Activated T-helper 1 cell treated with anti-CD3 and anti-CD28 coated beads, Interleukin-12 subunit alpha, Interleukin-12 subunit beta, Interleukin-2, Interleukin-4 antibody, amounts not matched to agents 30 ng/mL and 10 ng/mL and 1 ng/mL, durations not matched to agents 14 hours and 24 hours and 36 hours (primary cell): ENCODE results near the gene COX6A1. TPM values are rescaled to one million over a fixed set of nuclear protein-coding genes. Genes with fewer than 3 reads are reported as not detected.
A peak's percentile ranks its signal among the peaks of the same experiment; 100 is the strongest.
"Not testable (repeated sequence)": the region's sequence is repeated elsewhere in the genome, so short reads cannot be mapped to it uniquely, and the experiment has no call there.

ENCODE experiments used
- DNase-seq: peaks from one replicate; pipeline ENCODE4 v3.0.0; 2021; ENCODE audit warnings: low spot score
- H3K27ac Mint-ChIP-seq: one replicate; pipeline ENCODE4 v1.8.0; 2021; ENCODE audit warnings: mild to moderate bottlenecking, mixed read lengths
- H3K27me3 Mint-ChIP-seq: one replicate; pipeline ENCODE4 v1.8.0; 2022; ENCODE audit warnings: mild to moderate bottlenecking, moderate library complexity, mixed read lengths; ENCODE audit not compliant: insufficient read depth
- H3K36me3 Mint-ChIP-seq: one replicate; pipeline ENCODE4 v1.8.0; 2021; ENCODE audit warnings: low read depth, mixed read lengths
- H3K4me1 Mint-ChIP-seq: one replicate; pipeline ENCODE4 v1.8.0; 2021; ENCODE audit warnings: low read depth, mixed read lengths
- H3K4me3 Mint-ChIP-seq: one replicate; pipeline ENCODE4 v1.8.0; 2021; ENCODE audit warnings: mild to moderate bottlenecking, moderate library complexity, mixed read lengths
- H3K9me3 Mint-ChIP-seq: one replicate; pipeline ENCODE4 v1.8.0; 2021; ENCODE audit warnings: mixed read lengths
- intact Hi-C: fragments of 100-400 bp; cut with micrococcal nuclease; formaldehyde crosslinking; loops from one replicate; pipeline ENCODE4 v1.15.1; 2024
- total RNA-seq: library from RNA; stranded (reverse); gene quantifications from 2 replicates; pipeline ENCODE4 v1.2.3, GENCODE V29; 2022

The COX6A1 gene
- total RNA-seq, 1 donor from 2014 or later: 352 TPM

- Mint-ChIP-seq H3K9me3 (no peaks in the 10 kb centered on the region), H3K36me3 (peaks cover 2% of the 10 kb centered on the region)
These were observed 37.7 kb downstream of the COX6A1 start for GRCh38 chr12:120475643-120476042.

GRCh38 chr12:120479458-120479857 lies 41.5 kb downstream of the COX6A1 start:
- peaks cover 3% of the 10 kb centered on the region for H3K27me3 Mint-ChIP-seq
- peaks cover 4% of the 10 kb centered on the region for H3K36me3 Mint-ChIP-seq
- intact Hi-C loops: no loop called here
- no peak overlapping the region for H3K4me3 Mint-ChIP-seq
- H3K4me1 Mint-ChIP-seq: peaks cover 6% of the 10 kb centered on the region
- no peak overlapping the region for H3K27ac Mint-ChIP-seq
- DNase-seq: no peak
- H3K9me3 Mint-ChIP-seq: no peaks in the 10 kb centered on the region

More at GRCh38 chr12:120475643-120476042, 37.7 kb downstream of the COX6A1 start:
- Mint-ChIP-seq H3K4me3 (no peak overlapping the region), H3K27me3 (peaks cover 5% of the 10 kb centered on the region), H3K4me1 (peaks cover 22% of the 10 kb centered on the region), H3K27ac (no peak overlapping the region)
- intact Hi-C loops: no loop called here
- no peak for DNase-seq

GRCh38 chr12:120480211-120480610 lies 42.3 kb downstream of the COX6A1 start:
- no peaks in the 10 kb centered on the region for H3K9me3 Mint-ChIP-seq
- peak overlapping the region; percentile 11 for H3K27ac Mint-ChIP-seq
- intact Hi-C loops: no loop called here
- H3K27me3 Mint-ChIP-seq: no peaks in the 10 kb centered on the region
- DNase-seq: no peak
- no peak overlapping the region for H3K4me3 Mint-ChIP-seq
- H3K36me3 Mint-ChIP-seq: peaks cover 4% of the 10 kb centered on the region
- no peaks in the 10 kb centered on the region for H3K4me1 Mint-ChIP-seq

- H3K27ac Mint-ChIP-seq: no peak overlapping the region
- intact Hi-C loops: no loop called here
- no peaks in the 10 kb centered on the region for H3K27me3 Mint-ChIP-seq
- DNase-seq: no peak
- no peaks in the 10 kb centered on the region for H3K9me3 Mint-ChIP-seq
- H3K4me3 Mint-ChIP-seq: no peak overlapping the region
- H3K4me1 Mint-ChIP-seq: no peaks in the 10 kb centered on the region
- peaks cover 4% of the 10 kb centered on the region for H3K36me3 Mint-ChIP-seq
These were observed 43.3 kb downstream of the COX6A1 start for GRCh38 chr12:120481022-120481767.

GRCh38 chr12:120483621-120484020 lies 45.7 kb downstream of the COX6A1 start:
- Mint-ChIP-seq H3K27me3 (no peaks in the 10 kb centered on the region), H3K36me3 (peaks cover 6% of the 10 kb centered on the region)

GRCh38 chr12:120485961-120486881 lies 48.3 kb downstream of the COX6A1 start:
- no peaks in the 10 kb centered on the region for H3K9me3 Mint-ChIP-seq
- intact Hi-C loops: no loop called here

More at GRCh38 chr12:120483621-120484020, 45.7 kb downstream of the COX6A1 start:
- DNase-seq: no peak
- Mint-ChIP-seq H3K4me1 (no peaks in the 10 kb centered on the region), H3K4me3 (no peak overlapping the region), H3K27ac (no peak overlapping the region), H3K9me3 (no peaks in the 10 kb centered on the region)
- intact Hi-C loops: no loop called here

GRCh38 chr12:120487552-120487951 lies 49.6 kb downstream of the COX6A1 start:
- DNase-seq, H3K27me3 Mint-ChIP-seq, H3K36me3 Mint-ChIP-seq, H3K4me3 Mint-ChIP-seq, H3K27ac Mint-ChIP-seq, intact Hi-C loops, H3K9me3 Mint-ChIP-seq, H3K4me1 Mint-ChIP-seq: not testable (repeated sequence)

More at GRCh38 chr12:120485961-120486881, 48.3 kb downstream of the COX6A1 start:
- Mint-ChIP-seq H3K4me1 (peaks cover 4% of the 10 kb centered on the region), H3K36me3 (peaks cover 6% of the 10 kb centered on the region), H3K4me3 (no peak overlapping the region), H3K27ac (no peak overlapping the region), H3K27me3 (no peaks in the 10 kb centered on the region)
- no peak for DNase-seq

GRCh38 chr12:120488057-120488640 lies 50.2 kb downstream of the COX6A1 start:
- no peak overlapping the region for H3K4me3 Mint-ChIP-seq
- no peak overlapping the region for H3K27ac Mint-ChIP-seq
- intact Hi-C loops: no loop called here
- H3K36me3 Mint-ChIP-seq: peaks cover 3% of the 10 kb centered on the region
- peaks cover 4% of the 10 kb centered on the region for H3K4me1 Mint-ChIP-seq
- H3K27me3 Mint-ChIP-seq: no peaks in the 10 kb centered on the region
- no peak for DNase-seq
- no peaks in the 10 kb centered on the region for H3K9me3 Mint-ChIP-seq

GRCh38 chr12:120489018-120489417 lies 51.1 kb downstream of the COX6A1 start:
- peaks cover 1% of the 10 kb centered on the region for H3K36me3 Mint-ChIP-seq
- DNase-seq: no peak
- H3K27me3 Mint-ChIP-seq: no peaks in the 10 kb centered on the region
- H3K27ac Mint-ChIP-seq: no peak overlapping the region
- no peaks in the 10 kb centered on the region for H3K9me3 Mint-ChIP-seq
- H3K4me1 Mint-ChIP-seq: peaks cover 4% of the 10 kb centered on the region
- no peak overlapping the region for H3K4me3 Mint-ChIP-seq
- intact Hi-C loops: no loop called here

- no peak overlapping the region for H3K27ac Mint-ChIP-seq
- no peaks in the 10 kb centered on the region for H3K9me3 Mint-ChIP-seq
- DNase-seq: no peak
- H3K4me3 Mint-ChIP-seq: no peak overlapping the region
- no peaks in the 10 kb centered on the region for H3K27me3 Mint-ChIP-seq
- intact Hi-C loops: no loop called here
- peaks cover 1% of the 10 kb centered on the region for H3K36me3 Mint-ChIP-seq
- peaks cover 12% of the 10 kb centered on the region for H3K4me1 Mint-ChIP-seq
These were observed 52.4 kb downstream of the COX6A1 start for GRCh38 chr12:120490325-120490724.
